Stimulated activated CD4-positive, alpha-beta T cell treated with anti-CD3 and anti-CD28 coated beads, Interleukin-2, amount 100 ng/mL, for 4 hours (primary cell): ENCODE data around the gene DCLRE1A.
A peak's percentile ranks its signal among the peaks of the same experiment; 100 is the strongest.

ENCODE experiments used
- DNase-seq: peaks from one replicate; pipeline ENCODE4 v3.0.0-alpha.2; 2020; ENCODE audit warnings: low read depth

DCLRE1A gene

DNA sequence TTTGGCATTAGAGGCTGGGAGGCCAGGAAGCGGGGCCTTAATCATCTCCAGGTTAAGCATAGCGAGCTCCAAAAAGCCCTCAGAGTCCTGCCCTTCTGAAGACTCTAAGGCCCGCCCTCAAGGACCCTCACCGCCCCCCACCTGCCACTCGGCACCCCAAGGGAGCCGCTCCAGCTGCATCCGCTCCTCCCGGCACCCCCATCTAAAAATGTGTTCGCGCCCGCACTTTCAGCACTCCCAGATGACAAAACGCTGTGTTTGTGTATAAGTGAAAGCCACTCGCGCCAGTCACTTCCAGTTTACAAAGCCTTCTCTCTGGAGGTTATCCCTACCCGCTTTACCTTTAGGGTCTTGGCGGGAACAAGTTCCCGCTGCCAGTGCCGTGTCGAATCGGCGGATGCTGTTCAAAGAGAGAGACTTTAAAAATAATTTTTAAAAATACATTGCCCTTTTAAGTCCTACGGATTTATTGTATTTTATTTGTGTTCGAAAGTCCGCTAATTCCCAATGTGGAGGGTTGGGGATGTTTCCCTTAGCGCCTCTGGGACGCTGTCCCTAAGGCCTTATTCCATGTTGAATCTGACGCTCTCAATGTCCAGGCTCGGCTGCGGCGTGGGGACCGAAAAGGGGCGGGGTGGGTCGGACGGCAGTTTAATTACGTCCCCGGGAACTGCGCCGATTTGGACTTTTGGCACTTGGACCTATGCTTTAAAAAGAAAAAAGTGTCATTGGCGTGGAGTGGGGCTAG is at the start of gene DCLRE1A, which contains the start of gene NHLRC2:
Gene DCLRE1A (minus strand): TSS at position 70 of the 748 bp plus-strand sequence. CDS start 900 bp downstream, outside the sequence.
Gene NHLRC2 (plus strand): TSS at position 649 of the 748 bp plus-strand sequence. CDS start 212 bp downstream, outside the sequence.
- DNase-seq, result peak; percentile 46

DNA sequence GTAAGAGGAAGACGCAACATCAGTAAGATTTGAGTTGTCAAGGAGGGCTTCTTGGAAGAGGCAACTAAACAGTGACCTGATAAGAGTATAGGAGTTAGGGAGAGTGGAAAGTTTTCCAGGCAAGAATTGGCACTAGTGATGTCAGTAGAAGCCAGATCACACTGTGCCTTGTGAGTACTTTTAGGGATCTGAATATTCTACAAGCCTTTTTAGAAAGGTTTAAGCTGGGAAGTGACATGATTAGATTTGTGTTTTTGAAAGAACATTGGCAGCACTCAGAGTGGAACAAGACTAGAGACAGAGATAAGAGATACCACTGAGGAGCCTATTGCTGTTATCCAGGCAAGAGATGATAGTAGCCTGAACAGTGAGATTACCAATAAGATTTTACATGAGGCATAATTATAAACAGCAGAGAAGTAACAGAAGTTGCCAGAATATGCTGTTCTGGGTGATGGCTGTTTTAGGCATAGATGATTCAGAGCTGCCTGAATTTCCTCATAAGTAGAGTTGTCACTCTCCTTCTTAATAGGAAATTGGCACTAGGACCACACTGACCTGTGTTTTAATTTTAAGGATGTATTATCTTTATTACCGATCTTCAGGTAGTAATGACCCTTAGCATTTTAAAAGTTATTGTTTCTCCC is 46.2 kb upstream of the DCLRE1A start:
- DNase-seq, result no peak

DNA sequence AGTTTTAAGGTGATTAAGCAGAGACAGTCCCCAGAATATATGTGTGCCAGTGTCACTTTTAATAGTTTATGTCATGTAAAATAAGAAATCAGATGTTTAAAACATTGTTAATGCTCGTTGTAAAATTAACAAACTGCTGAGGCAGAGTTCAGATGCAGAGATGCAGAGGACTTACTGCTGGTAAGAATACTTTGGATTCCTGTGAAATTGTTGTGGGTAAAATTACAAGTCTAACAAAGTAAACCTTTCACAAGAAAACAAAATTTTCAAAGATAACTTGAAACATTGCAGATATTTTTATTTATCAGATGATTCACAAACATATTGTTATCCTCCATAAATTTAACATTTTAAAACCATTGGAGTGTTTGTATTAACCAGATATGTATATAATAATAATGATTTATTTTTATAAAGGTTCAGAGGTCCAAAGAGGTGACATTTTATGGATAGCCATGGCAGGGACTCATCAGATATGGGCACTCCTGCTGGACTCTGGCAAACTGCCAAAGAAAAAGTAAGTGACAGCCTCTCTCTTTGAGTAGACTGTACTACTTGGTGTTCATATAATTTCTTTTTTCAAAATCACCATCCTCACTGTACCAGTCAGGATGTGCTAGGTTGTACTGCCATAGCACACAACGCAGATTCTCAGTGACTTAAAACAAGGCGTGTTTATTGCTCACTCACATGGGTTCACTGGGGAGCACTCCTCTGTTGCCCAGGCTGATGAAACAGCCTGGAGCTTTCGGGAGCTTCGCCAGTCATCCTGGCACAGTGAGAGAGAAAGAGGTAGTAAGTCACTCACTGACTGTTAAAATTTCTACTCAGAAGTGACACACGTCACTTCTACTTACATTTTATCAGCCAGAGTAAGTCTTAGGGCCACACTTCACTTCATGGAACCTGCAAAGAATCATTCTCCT is 44.1 kb upstream of the DCLRE1A start:
- no peak for DNase-seq

DNA sequence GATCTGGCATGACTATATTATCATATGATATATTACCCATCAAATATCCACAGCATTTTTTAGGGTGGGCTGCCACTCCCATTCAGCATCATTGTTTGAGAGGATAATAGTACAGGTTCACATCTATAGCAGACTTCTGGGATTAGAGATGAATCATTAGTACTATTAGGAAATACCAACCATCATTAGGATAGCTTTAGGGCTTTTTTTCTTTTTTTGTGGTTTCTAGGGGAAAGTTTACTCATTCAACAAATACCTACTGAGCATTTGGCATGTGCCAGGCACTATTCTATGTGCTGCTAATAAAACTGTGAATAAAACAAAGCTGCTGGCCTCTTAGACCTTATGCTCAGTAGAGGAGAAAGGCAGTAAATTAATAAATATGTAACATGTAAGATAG is 41.1 kb upstream of the DCLRE1A start:
- DNase-seq, result no peak

DNA sequence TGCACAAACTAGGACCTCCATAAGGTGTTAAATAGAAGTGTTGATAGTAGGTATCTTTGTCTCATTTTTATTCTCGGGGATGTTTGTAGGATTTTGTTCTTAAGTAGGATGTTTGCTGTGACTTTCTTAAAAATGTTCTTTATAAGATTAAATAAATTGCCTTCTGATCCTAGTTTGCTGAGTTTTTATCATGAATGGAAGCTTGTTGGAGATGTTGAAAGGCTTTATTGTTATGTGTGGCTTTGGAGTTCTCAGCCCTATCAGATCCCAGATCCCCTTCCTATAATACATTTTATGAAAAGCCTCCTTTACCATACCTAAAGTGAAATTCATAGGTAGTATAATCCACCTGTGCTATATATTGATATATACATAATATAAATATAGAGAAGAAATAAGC is 40.7 kb upstream of the DCLRE1A start:
- no peak for DNase-seq

DNA sequence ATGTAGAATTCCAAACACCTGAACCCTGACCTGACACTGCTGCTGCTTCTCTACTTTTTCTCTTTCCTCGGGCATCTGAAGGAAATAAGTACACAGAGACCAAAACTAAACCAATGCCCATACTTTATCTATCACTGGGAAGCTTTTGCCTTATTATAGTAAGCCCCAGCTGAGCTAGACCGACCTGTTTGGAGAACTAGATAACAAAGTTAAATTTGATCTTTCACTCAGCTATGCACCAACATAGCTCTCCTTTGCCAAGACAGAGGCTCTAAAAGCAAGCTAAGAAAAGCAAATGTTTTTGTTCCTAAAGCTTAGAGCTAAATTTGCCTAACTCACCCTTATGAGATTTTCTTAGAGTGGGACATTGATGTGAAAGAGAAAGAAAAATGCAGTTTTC is 39.7 kb upstream of the DCLRE1A start:
- no peak for DNase-seq

DNA sequence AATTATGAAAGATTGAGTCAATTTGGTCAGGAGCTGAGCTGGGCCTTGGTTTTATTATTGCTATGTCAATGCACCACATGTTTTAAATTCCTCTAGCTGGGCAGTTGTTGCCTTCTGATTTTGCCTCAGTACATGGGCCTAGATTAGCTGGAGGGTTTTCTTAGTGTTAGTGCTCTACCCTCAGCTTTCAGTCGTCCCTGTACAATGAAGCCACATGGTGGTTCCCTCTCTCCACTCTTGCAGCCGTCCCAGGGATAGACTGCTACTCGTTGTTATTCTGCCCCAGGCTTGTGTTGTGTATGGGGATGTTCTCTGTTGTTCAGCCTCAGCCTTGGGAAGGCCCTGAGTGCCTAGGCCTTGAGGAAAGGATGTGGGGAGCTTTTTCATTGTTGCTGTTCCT is 37.6 kb upstream of the DCLRE1A start:
- no peak for DNase-seq

DNA sequence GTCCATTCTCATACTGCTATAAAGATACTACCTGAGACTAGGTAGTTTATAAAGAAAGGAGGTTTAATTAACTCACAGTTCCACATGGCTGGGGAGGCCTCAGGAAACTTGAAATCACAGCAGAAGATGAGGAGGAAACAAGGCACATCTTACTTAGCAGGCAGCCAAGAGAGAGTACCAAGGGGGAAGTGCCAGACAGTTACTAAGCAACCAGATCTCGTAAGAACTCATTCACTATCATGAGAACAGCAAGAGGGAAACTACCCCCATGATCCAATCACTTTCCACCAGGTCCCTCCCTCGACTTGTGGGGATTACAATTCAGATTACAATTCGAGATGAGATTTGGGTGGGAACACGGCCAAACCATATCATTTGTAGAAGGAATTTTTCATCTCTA is 36.9 kb upstream of the DCLRE1A start:
- DNase-seq, result no peak

DNA sequence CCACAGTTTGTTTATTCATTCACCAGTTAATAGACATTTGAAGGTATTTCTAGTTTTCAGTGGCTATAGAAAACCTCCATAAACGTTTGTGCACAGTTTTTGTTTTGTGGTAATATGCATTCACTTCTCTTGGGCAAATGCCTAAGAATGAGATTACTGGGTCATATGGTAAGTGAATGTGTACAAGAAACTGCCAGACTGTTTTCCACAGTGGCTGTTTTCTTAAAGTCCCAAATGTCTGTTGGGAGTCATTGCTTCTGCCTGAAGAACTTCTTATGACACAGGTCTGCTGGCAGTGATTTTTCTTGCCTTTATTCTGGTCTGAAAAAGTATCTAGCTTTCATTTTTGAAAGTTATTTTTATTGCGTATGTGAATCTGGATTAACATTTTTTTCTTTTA is 36.0 kb upstream of the DCLRE1A start:
- DNase-seq, result no peak

DNA sequence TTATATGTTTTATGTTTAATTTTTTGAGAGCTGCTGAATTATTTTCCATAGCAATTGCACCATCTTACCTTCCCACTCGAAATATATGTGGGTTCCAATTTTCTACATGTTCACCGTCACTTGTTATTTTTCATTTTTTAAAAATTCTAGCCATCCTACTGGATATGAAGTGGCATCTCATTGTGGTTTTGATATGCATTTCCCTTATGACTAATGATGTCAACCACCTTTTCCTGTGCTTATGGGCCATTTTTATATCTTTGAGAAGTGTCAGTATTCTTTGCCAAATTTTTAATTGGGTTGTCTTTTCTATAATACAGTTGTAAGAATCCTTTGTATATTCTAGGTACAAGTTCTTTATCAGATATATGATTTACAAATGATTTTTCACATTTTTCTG is 28.4 kb upstream of the DCLRE1A start:
- DNase-seq, result no peak

DNA sequence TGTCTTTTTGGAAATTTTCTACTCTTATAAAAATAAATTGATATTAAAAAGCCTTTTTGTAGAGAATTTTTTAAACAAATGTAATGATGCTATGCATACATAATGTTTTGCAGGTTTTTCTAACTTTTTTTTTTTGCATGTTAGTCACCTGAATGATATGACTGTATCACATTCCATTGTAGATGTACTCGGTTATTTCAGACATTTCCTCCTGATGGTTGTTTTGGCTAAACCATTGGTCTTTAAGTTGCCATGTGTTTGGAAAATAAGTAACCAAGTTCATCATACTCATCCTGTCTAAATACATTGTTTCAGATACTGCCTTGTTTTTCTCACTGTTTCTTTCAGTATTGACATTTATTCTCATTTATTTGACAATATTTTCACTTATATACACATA is 26.4 kb upstream of the DCLRE1A start:
- no peak for DNase-seq

DNA sequence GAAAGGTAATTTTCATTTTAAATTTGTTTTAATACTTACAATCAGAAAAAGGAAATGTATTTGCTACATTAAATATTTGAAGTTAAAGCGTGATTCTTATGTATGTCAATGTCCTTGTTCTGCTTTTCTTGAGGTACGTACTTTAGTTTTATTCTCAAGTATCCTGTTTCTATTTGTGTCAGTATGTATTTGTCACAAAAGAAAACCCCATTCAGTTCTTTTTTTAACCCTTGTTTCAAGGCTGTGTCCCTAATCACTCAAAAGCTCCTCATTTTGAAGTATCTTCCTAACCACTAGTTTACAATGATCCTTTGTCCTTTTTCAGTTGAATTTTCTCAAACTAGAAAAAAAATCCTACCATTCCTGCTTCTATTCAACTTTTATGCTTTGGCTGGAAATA is 25.8 kb upstream of the DCLRE1A start:
- no peak for DNase-seq

DNA sequence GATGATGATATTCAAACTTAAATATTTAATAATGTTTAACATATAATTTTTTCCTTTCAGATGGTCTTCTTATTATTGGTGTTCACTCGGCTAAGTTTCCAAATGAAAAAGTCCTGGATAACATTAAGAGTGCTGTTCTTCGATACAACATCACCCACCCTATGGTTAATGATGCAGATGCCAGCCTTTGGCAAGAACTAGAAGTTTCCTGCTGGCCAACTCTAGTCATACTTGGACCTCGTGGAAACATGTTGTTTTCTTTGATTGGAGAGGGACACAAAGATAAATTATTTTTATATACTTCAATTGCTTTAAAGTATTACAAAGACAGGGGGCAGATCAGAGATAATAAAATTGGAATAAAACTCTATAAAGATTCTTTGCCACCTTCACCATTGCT is 22.6 kb upstream of the DCLRE1A start:
- no peak for DNase-seq

DNA sequence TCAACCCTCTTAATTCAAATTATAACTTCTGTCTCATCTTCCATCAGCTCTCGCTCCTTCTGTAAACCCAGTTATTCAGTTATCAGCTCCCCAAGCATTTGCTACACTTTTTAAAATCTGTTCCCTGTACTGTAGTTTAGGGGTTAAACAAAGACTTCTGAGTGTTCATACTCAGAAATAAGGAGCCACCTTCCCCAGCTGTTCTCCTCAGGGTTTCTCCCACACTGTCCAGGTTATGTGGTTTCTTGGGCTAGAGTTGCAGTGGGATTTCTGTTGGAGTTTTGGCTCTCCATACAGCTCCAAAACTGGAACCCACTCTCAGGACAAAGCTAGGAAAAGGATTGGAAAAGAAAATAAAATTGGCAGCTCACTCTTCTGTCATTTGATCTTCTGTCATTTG is 21.3 kb upstream of the DCLRE1A start:
- DNase-seq, result no peak

DNA sequence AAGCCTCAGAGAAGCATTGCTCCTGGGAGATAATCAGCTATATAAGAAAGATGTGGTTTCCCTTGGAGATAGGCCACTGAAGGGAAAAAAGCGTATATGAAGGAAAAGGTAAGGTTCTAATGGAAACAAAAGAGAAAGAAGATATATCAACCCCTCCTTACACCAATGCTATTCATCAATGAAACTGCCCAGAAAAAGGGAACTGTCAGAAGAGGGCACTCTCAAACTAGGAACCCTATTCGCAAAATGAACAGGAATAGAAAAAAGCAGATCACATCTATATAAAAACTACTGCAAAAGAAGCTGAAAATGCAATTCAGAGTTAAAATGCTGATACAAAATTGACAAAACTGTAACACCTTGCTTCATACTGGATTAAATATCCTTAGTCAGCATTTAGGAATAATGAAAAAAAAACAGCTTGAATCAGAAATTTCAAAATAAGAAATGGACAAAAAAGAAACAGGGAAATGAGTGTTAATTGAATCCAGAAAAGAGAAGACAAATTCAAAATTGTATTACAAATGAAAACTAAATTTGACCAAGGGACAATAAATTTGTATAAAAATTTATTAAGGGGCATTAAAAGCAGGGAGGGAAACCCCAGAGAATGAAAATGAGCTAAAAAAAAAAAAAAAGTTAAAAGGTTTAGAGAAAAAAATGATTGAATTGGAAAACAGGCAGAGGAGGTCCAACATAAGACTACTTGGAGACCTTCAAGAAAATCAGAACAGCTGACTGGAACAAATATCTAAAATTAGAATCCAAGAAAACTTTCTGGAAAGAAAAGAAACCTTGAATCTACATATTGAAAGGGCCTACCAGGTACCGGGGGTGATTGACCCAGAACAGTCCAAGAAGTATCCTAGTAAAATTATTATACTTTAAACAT is 18.5 kb upstream of the DCLRE1A start:
- no peak for DNase-seq

DNA sequence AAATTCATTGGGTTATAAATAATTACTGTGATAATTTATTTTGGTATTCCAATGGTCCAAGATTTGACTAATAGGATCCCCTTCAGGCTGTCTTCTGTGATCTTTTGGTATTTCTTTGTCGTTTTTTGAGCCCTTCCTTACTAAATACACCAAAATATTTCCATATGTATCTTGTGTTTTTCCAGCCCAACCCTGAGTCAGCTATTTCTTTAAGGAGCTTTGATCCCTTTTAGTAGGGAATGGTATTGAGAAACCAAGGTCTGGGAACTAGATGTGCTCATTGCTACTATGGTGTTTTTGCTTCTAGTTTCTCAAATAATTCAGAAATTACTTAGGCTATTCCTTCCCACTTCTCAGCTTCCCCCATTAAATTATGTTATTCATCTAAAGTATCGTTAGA is 15.9 kb upstream of the DCLRE1A start:
- no peak for DNase-seq

DNA sequence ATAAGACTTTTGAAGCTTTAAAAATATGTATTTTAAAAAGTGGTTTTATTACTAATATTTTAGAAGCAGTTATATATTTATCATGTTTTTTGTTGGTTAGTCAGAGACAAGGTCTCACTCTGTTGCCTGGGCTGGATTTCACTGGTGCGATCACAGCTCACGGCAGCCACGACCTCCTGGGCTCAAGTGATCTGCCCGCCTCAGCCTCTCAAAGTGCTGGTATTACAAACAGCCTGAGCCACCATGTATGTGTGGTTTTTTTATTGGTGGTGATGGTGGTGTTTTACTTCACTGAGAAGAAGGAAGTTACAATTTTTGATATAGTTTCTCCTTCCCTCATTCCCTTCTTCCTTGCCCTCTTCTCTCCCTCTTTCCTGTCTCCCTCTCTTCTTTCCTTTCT is 14.0 kb upstream of the DCLRE1A start:
- no peak for DNase-seq

DNA sequence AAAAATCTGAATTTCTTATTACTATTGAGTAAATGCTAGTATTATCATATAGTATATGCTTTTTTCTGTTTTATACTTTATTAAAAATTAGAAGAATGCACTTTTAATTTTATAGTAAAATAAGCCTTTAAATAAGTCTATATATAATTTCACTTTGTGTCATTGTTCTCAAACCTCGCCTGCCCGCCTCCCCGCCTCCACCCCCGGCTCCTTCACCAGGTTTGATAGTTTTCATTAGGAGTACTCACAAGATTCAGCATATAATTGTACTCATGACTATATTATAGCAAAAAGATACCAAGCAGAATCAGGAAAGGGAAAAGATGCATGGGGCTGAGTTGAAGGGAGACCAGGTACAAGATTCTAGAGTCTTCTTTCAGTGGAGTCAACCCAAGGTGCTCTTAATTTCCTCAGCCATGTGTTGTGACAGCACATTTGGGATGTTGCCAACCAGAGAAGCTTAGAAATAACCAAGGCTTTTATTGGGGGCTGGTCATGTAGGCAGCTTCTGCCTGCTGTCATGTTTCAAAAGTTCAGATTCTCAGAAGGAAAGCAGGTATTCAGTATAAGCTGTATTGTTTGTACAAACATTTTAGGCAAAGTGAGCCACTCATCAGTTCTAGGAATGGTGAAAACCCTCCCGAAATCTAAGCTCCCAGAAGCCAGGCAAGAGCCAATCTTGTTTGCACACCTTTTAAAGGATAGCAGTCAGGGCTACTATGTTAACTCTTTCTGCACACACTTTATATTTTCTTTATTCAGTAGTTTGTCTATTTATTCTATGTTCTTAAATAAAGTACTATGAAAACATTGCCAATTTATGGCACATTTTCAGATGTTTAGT is 12.9 kb upstream of the DCLRE1A start:
- DNase-seq, result no peak

DNA sequence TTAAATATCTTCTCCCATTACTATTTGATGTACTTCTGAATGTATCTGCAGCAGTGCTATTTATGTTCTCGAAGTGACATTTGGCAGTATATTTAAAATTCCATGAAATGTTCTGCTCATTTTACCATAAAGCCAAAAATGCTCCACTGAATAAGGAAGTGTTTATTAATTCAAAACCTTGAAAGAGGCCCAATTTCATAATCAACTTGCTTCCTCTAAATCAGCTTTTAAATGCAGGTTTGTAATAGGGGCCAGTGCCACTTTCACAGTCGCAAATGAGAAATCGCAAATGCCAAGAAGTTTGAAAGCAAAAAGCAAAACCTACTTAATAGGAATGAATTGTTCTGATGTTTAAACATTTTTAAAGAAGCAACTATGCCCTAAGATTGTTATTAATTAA is 12.0 kb upstream of the DCLRE1A start:
- no peak for DNase-seq

DNA sequence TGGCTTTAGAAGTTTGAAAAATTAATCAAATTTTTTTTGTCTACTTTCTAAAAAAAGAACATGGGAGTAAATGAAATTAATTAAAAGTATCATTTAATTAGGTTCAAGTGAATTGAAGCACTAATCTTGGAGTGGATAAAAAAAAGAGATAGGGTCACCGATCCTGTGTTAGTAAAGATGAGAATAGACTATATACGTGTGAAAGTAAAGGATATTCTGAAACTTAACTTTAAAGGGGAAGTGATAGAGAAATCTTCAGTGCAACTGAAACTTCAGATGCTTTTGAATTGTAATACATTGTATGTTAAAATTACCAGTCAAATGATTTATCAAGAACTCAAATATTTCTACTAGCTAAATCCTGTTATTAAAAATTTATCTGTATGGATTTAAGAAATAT is 5.4 kb upstream of the DCLRE1A start:
- DNase-seq, result no peak

DNA sequence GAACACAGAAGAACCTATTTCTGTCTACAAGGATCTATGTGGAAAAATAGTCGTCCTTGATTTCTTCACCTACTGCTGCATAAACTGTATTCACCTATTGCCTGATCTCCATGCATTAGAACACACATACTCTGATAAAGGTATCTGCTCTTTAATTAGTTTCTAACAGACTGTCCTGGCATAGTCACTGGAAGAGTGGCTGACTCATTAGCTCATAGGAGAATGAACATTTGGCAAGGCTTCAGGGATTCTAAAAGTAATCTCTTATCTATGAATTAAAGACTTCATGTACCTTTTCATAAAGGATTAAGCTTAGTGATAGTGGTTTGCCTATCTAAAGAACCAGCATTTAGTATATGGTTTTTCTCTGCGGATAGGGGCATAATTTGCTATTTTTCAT is 4.7 kb upstream of the DCLRE1A start:
- DNase-seq, result no peak
